Astrocyte (in vitro differentiated cells and primary cell): ENCODE results near the gene LIX1L. TPM values are rescaled to one million over a fixed set of nuclear protein-coding genes. Genes with fewer than 3 reads are reported as not detected.

Experiments
- DNase-seq: peaks from one replicate; pipeline ENCODE4 v3.0.0-alpha.2; 2010; ENCODE audit warnings: low read depth
- FAIRE-seq: peaks from 2 replicates; lab custom pipeline; 2011; peaks lifted over from hg19 to GRCh38; lab: Jason Lieb, UNC
- H2AFZ ChIP-seq: 2 replicates; pipeline ENCODE4 v1.6.0; 2012; ENCODE audit warnings: low read depth, low read length, inconsistent platforms
- H3K27ac ChIP-seq: 2 replicates; pipeline ENCODE4 v1.5.1; 2011; ENCODE audit warnings: low read depth, low read length, inconsistent platforms
- H3K27me3 ChIP-seq: 2 replicates; pipeline ENCODE4 v1.6.0; 2011; ENCODE audit warnings: low read length, inconsistent platforms; ENCODE audit not compliant: insufficient read depth
- H3K36me3 ChIP-seq: 2 replicates; pipeline ENCODE4 v1.5.1; 2011; ENCODE audit warnings: low read length, inconsistent platforms; ENCODE audit not compliant: insufficient read depth
- H3K4me1 ChIP-seq: 2 replicates; pipeline ENCODE4 v1.5.1; 2011; ENCODE audit warnings: low read length, inconsistent platforms; ENCODE audit not compliant: insufficient read depth
- H3K4me2 ChIP-seq: 2 replicates; pipeline ENCODE4 v1.6.0; 2012; ENCODE audit warnings: low read length, inconsistent platforms
- H3K4me3 ChIP-seq: 2 replicates; pipeline ENCODE4 v1.5.1; 2011; ENCODE audit warnings: low read depth, mild to moderate bottlenecking, low read length, inconsistent platforms; ENCODE audit not compliant: insufficient read depth
- H3K79me2 ChIP-seq: 2 replicates; pipeline ENCODE4 v1.6.0; 2012; ENCODE audit warnings: mild to moderate bottlenecking, low read length, inconsistent platforms; ENCODE audit not compliant: insufficient read depth
- H3K9ac ChIP-seq: 2 replicates; pipeline ENCODE4 v1.6.0; 2012; ENCODE audit warnings: mild to moderate bottlenecking, low read length, inconsistent platforms
- H3K9me3 ChIP-seq: 2 replicates; pipeline ENCODE4 v1.5.1; 2012; ENCODE audit warnings: low read depth, mild to moderate bottlenecking, low read length, inconsistent platforms; ENCODE audit not compliant: insufficient read depth
- H4K20me1 ChIP-seq: 2 replicates; pipeline ENCODE4 v1.6.0; 2012; ENCODE audit warnings: low read length, inconsistent platforms; ENCODE audit not compliant: insufficient read depth
- H3K27ac Mint-ChIP-seq: one replicate; pipeline ENCODE4 v1.8.0; 2021; ENCODE audit warnings: mild to moderate bottlenecking, mixed read lengths; ENCODE audit not compliant: unreplicated experiment
- H3K27me3 Mint-ChIP-seq: one replicate; pipeline ENCODE4 v1.8.0; 2021; ENCODE audit warnings: low read depth, mixed read lengths; ENCODE audit not compliant: unreplicated experiment
- H3K36me3 Mint-ChIP-seq: one replicate; pipeline ENCODE4 v1.8.0; 2021; ENCODE audit warnings: low read depth, mixed read lengths; ENCODE audit not compliant: unreplicated experiment
- H3K4me1 Mint-ChIP-seq: one replicate; pipeline ENCODE4 v1.8.0; 2021; ENCODE audit warnings: low read depth, mixed read lengths; ENCODE audit not compliant: unreplicated experiment
- H3K4me3 Mint-ChIP-seq: one replicate; pipeline ENCODE4 v1.8.0; 2021; ENCODE audit warnings: mild to moderate bottlenecking, moderate library complexity, mixed read lengths; ENCODE audit not compliant: unreplicated experiment
- H3K9me3 Mint-ChIP-seq: one replicate; pipeline ENCODE4 v1.8.0; 2021; ENCODE audit warnings: mild to moderate bottlenecking, mixed read lengths; ENCODE audit not compliant: unreplicated experiment
- CTCF ChIP-seq: IDR thresholded peaks from 2 replicates; pipeline ENCODE4 v1.5.1; 2011; ENCODE audit warnings: low read depth, mild to moderate bottlenecking, inconsistent platforms, low read length, moderate library complexity; ENCODE audit not compliant: insufficient read depth
- EZH2 ChIP-seq: IDR thresholded peaks from 2 replicates; pipeline ENCODE4 v1.6.1; 2012; ENCODE audit warnings: mild to moderate bottlenecking, low read length, inconsistent platforms; ENCODE audit not compliant: insufficient read depth
- total RNA-seq: library from RNA; stranded (reverse); gene quantifications from 2 replicates; pipeline ENCODE4 v1.2.1, GENCODE V29; 2021

The LIX1L gene
- total RNA-seq, 1 donor from 2014 or later = 37.2 TPM

DNA sequence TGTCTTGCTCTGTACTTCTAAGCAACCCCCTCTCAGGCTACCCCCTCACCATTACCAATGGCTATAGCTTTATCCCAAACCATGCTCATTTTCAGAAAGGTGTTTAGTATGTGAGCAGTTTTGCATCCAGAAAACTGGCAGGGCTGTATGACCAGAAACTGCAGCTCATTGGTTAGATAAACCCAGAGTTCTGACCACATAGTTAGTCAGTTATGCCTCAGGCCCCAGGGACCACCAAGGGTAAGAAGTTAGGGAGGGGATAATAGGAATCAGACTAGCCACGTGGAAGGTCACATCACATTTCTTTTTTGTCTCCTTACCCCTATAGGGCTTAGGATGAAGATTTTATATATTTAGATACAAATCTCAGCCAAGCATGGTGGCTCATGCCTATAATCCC is 49.2 kb downstream of the LIX1L start:
- TF ChIP-seq EZH2 = no peak
- no peak for TF ChIP-seq CTCF
- Histone ChIP-seq H3K4me1 (peaks cover 16% of the 10 kb centered on the region), H3K9ac (peak overlapping the region; percentile 31), H4K20me1 (no peaks in the 10 kb centered on the region), H3K4me3 (no peak overlapping the region), H2AFZ (no peak overlapping the region), H3K27me3 (no peaks in the 10 kb centered on the region), H3K79me2 (peaks cover 4% of the 10 kb centered on the region), H3K9me3 (no peaks in the 10 kb centered on the region), H3K27ac (peak overlapping the region; percentile 21), H3K4me2 (peak overlapping the region; percentile 58), H3K36me3 (peaks cover 14% of the 10 kb centered on the region)
- H3K36me3 Mint-ChIP-seq = peaks cover 7% of the 10 kb centered on the region
- H3K4me1 Mint-ChIP-seq = peaks cover 14% of the 10 kb centered on the region
- H3K9me3 Mint-ChIP-seq = no peaks in the 10 kb centered on the region
- no peak overlapping the region for H3K4me3 Mint-ChIP-seq
- DNase-seq (no peak), FAIRE-seq (no peak)
- H3K27ac Mint-ChIP-seq = no peak overlapping the region
- no peaks in the 10 kb centered on the region for H3K27me3 Mint-ChIP-seq

DNA sequence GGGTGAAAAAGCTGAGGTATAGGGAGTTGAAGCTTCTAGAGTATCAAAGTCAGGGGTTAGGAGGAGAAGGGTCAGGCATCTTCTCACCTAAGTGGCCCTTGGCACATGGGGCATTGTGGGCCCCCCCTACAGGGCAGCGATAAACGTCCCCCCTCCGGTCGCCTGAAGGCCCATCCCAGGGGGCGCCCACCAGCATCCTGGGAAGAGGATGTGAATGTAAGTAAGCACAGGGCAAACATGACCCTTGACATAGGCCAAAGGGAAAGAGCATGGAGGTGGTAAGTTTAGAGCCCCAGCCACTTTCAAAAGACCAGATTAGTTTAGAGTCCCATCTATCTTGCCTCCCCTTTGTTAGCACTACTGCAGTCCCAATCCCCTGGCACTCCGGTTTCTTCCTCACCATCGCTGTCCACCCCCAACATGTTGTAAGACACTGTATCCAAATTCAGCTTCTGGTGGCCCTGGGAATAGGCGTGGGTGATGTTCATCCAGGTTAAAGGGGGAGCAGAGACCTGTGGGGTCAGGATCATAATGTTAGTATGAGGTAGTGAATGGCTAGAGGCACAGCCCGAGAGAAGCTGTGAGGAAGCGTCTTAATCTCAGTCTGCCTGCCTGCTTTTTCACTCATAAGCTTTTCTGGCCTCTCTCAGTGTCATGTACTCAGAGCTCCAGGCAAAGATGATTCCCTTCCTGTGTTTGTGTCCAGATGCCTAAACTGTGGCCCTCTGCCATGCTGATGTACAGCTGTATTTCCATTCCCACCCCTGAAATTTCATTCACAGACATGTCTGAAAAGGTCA is 50.7 kb downstream of the LIX1L start:
- DNase-seq (no peak), FAIRE-seq (no peak)
- peaks cover 4% of the 10 kb centered on the region for H3K79me2 ChIP-seq
- no peaks in the 10 kb centered on the region for H3K27me3 ChIP-seq
- peaks cover 16% of the 10 kb centered on the region for H3K4me1 ChIP-seq
- H3K27ac ChIP-seq = no peak overlapping the region
- no peak overlapping the region for H2AFZ ChIP-seq
- no peak overlapping the region for H3K4me2 ChIP-seq
- Mint-ChIP-seq H3K27me3 (no peaks in the 10 kb centered on the region), H3K9me3 (no peaks in the 10 kb centered on the region), H3K4me3 (no peak overlapping the region), H3K27ac (no peak overlapping the region), H3K36me3 (peaks cover 4% of the 10 kb centered on the region), H3K4me1 (peaks cover 14% of the 10 kb centered on the region)
- TF ChIP-seq CTCF = no peak
- no peak for TF ChIP-seq EZH2
- no peak overlapping the region for H3K4me3 ChIP-seq
- no peak overlapping the region for H3K9ac ChIP-seq
- peaks cover 14% of the 10 kb centered on the region for H3K36me3 ChIP-seq
- no peaks in the 10 kb centered on the region for H3K9me3 ChIP-seq
- H4K20me1 ChIP-seq = no peaks in the 10 kb centered on the region

GRCh38 chr1:145901312-145902021 is 56.4 kb downstream of the LIX1L start:
- no peak overlapping the region for H3K4me2 ChIP-seq
- no peaks in the 10 kb centered on the region for H3K4me1 ChIP-seq
- Mint-ChIP-seq H3K27me3 (peaks cover 8% of the 10 kb centered on the region), H3K27ac (no peak overlapping the region), H3K4me3 (peak overlapping the region; percentile 45), H3K36me3 (peaks cover 11% of the 10 kb centered on the region), H3K4me1 (peaks cover 7% of the 10 kb centered on the region), H3K9me3 (no peaks in the 10 kb centered on the region)
- no peak overlapping the region for H2AFZ ChIP-seq
- TF ChIP-seq EZH2 = no peak
- no peak overlapping the region for H3K9ac ChIP-seq
- no peak overlapping the region for H3K27ac ChIP-seq
- H3K9me3 ChIP-seq = no peaks in the 10 kb centered on the region
- H3K4me3 ChIP-seq = no peak overlapping the region
- FAIRE-seq = no peak
- no peaks in the 10 kb centered on the region for H3K36me3 ChIP-seq
- no peaks in the 10 kb centered on the region for H3K79me2 ChIP-seq
- no peak for DNase-seq
- no peaks in the 10 kb centered on the region for H4K20me1 ChIP-seq
- no peaks in the 10 kb centered on the region for H3K27me3 ChIP-seq
